ENCODE results near the gene RALGDS. TPM values are rescaled to one million over a fixed set of nuclear protein-coding genes. Genes with fewer than 3 reads are reported as not detected.

The RALGDS gene
- total RNA-seq, 4 donors from 2014 or later = 14.1 to 67.9 (median 30.3) TPM

DNA sequence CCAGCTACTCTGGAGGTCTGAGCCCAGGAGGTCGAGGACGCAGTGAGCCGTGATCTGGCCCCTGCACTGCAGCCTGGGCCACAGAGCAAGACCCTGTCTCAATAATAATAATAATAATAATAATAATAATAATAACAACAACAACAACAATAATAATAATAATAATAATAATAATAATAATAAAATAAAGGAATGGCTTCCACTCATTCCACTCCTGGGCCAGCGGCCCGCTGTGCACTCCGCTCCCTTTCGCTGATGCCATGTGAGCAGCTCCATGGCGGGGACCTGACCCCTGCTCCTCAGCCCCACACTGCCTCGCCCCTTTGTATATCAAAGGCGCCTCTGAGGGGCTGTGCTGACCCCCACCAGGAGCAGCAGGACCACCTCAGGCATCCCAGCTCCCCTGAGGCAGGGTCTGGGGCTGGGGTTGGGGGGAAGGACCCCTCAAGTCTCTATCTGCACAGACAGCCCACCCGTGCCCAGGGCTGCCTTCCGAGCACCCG lies 22.6 kb upstream of the RALGDS start:
- H3K27ac ChIP-seq = peak overlapping the region; percentile 7 to 29
- intact Hi-C loops (cut with DNase I; ENCODE audit: low total_unique reads) = loop anchor here (5.0 to 10.0 kb wide), 2 partner anchors 41 to 119 kb away; no protein-coding TSS in a partner anchor
- TF ChIP-seq POLR2A (IDR thresholded peaks at IDR 0.05) = no peak
- TF ChIP-seq, protein P1, sequence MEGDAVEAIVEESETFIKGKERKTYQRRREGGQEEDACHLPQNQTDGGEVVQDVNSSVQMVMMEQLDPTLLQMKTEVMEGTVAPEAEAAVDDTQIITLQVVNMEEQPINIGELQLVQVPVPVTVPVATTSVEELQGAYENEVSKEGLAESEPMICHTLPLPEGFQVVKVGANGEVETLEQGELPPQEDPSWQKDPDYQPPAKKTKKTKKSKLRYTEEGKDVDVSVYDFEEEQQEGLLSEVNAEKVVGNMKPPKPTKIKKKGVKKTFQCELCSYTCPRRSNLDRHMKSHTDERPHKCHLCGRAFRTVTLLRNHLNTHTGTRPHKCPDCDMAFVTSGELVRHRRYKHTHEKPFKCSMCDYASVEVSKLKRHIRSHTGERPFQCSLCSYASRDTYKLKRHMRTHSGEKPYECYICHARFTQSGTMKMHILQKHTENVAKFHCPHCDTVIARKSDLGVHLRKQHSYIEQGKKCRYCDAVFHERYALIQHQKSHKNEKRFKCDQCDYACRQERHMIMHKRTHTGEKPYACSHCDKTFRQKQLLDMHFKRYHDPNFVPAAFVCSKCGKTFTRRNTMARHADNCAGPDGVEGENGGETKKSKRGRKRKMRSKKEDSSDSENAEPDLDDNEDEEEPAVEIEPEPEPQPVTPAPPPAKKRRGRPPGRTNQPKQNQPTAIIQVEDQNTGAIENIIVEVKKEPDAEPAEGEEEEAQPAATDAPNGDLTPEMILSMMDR (IDR thresholded peaks at IDR 0.05) = no peak

DNA sequence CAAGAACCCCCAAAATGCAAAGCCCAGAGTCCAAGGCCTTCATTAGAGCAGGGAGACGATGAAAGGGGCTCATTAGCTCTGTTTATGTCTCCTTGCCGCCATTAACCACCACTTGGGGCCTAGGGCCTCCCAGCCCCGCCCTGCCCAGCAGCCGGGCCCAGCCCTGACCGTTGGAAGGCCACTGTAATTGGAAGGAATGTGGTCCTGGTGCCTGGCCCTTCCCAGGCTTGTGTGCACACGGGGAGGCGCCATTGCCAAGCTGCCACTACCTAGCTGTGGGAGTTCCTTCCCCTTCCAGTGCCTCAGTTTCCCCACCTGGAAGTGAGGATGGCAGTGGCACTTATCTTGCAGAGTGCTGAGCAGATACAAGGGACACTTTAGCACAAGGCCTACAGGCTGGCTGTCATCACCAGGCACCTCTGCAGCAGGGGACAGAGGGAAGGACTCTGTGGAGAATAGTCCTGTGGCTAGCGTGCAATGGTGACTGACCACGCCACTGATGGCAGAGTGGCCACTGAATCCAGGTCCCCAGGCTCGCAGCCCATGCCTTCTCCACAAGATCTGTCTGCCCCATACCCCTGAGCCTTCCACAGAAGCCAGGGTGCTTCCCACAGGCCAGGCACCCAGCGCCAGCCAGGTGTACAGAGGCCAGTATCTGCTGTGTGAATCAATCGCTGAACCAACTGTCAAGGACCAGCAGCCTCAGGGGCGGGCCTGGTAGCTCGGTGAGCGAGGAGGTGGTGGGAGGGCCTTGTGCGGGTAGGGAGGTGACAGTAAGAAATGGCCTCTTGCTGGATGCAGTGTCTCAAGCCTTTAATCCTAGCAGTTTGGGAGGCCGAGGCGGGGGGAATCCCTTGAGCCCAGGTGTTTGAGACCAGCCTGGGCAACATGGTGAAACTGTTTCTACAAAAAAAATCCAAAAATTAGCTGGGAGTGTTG lies 21.9 kb upstream of the RALGDS start:
- intact Hi-C loops (cut with DNase I; ENCODE audit: low total_unique reads) = loop anchor here (5.0 to 10.0 kb wide), 2 partner anchors 41 to 118 kb away; no protein-coding TSS in a partner anchor
- peaks cover 4 to 22% of the 10 kb centered on the region in 2 donors for H3K4me1 ChIP-seq
- no peak overlapping the region for H3K27ac ChIP-seq

More for the DNA sequence above, 22.6 kb upstream of the RALGDS start:
- no peaks in the 10 kb centered on the region for H3K9me3 ChIP-seq
- no peaks in the 10 kb centered on the region for H3K36me3 ChIP-seq
- H3K27me3 ChIP-seq = no peaks in the 10 kb centered on the region
- peak overlapping the region; percentile 29 to 44 for H3K4me3 ChIP-seq
- no peak for DNase-seq
- H3K4me1 ChIP-seq = peaks cover 4 to 29% of the 10 kb centered on the region in 2 donors

DNA sequence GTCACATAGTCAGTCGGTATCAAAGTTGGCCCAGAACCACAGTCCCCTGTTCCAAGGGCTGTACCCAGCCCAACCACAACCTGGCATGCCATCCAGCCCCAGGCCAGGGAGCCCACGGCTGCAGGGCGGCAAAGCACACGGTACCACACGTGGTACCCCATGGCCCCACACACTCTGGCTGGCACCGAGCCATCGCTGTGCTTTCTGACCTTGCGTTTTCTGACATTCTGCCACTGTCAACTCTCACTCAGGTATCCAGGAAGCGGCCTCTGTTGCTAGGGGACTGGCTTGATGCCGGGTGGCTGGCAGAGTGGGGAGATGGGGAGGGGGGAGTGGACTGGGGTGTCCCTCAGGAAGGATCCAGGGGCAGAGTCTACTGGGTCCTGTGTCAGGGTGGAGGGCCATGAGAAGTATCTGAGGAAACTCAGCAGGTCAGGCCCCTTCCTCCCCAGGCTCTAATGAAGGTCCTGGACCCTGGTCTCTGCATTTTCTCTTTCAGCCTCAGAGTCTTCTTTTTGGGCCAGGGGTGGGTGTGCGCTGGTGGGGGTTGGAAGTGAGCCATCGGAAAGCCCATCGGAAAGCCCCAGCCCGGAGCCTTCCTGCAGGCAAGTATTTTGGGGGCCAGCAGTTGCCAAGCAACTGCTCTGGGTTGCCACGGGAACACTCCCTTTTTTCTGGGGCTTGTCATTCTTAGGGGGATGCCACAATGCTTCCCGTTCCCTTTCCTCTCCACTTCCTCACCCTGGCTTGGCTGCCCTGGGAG lies 21.0 kb upstream of the RALGDS start:
- peaks cover 4 to 14% of the 10 kb centered on the region in 2 donors for H3K4me1 ChIP-seq
- no peak overlapping the region for H3K4me3 ChIP-seq
- no peaks in the 10 kb centered on the region for H3K36me3 ChIP-seq
- H3K27me3 ChIP-seq = no peaks in the 10 kb centered on the region
- DNase-seq = peak in 1 of 2 donors; percentile 55
- H3K27ac ChIP-seq = no peak overlapping the region
- intact Hi-C loops (cut with DNase I; ENCODE audit: low total_unique reads) = loop anchor here (5.0 to 10.0 kb wide), 2 partner anchors 40 to 117 kb away; no protein-coding TSS in a partner anchor
- H3K9me3 ChIP-seq = no peaks in the 10 kb centered on the region
- TF ChIP-seq POLR2A (IDR thresholded peaks at IDR 0.05) = no peak
- TF ChIP-seq, protein P1 (IDR thresholded peaks at IDR 0.05) = no peak

More for the DNA sequence above, 21.9 kb upstream of the RALGDS start:
- Histone ChIP-seq H3K9me3 (no peaks in the 10 kb centered on the region), H3K27me3 (no peaks in the 10 kb centered on the region), H3K4me3 (no peak overlapping the region), H3K36me3 (no peaks in the 10 kb centered on the region)
- no peak for TF ChIP-seq POLR2A (IDR thresholded peaks at IDR 0.05)
- TF ChIP-seq, protein P1 (IDR thresholded peaks at IDR 0.05) = no peak
- no peak for DNase-seq

DNA sequence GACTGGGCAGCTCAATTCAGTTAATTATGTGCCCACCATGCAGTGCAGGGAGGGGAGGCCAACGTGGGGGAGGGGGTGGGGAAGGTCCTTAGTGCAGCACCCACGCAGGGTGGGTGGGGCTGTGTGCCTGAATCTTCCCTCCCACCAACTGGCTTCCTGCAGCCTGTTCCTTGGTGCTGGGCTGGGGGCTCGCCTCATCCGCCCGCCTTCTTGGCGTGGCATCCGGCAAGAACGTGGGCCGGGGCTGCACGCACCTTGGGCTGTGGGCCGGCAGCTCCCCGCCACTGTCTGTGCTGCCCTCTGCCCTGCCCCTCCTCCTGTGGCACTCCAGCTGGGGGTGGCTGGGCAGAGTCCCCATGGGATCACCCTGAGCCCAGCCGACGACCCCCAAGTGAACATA lies 19.6 kb upstream of the RALGDS start:
- no peak for DNase-seq
- Histone ChIP-seq H3K27me3 (no peaks in the 10 kb centered on the region), H3K4me1 (peaks cover 4 to 15% of the 10 kb centered on the region in 2 donors), H3K9me3 (no peaks in the 10 kb centered on the region), H3K4me3 (no peak overlapping the region), H3K27ac (no peak overlapping the region), H3K36me3 (no peaks in the 10 kb centered on the region)
- no peak for TF ChIP-seq POLR2A (IDR thresholded peaks at IDR 0.05)
- TF ChIP-seq, protein P1 (IDR thresholded peaks at IDR 0.05) = no peak
- intact Hi-C loops (cut with DNase I; ENCODE audit: low total_unique reads) = loop anchor here (5.0 to 10.0 kb wide), 2 partner anchors 38 to 116 kb away; no protein-coding TSS in a partner anchor
